GM23338 (cell line): Measurements from ENCODE around the gene DMBT1. TPM values are rescaled to one million over a fixed set of nuclear protein-coding genes. Genes with fewer than 3 reads are reported as not detected.

Experiments used
- ATAC-seq: fragments of 200-7000 bp; cut with Tn5 transposase; 3 replicates; pipeline ENCODE4 v1.9.1; 2020
- DNase-seq: peaks from one replicate; pipeline ENCODE4 v3.0.0-alpha.2; 2015; ENCODE audit warnings: low spot score
- H2AFZ ChIP-seq: fragments of 200-600 bp; sonication (generic); 2 replicates; pipeline ENCODE4 v1.8.0; 2016; ENCODE audit warnings: antibody characterized with exemption, mild to moderate bottlenecking, moderate library complexity
- H3F3A ChIP-seq: fragments of 200-600 bp; sonication (generic); replicated peaks from 2 replicates; pipeline ENCODE4 v1.8.0; 2017; ENCODE audit warnings: antibody characterized with exemption, mixed run types, low read depth
- H3K27ac ChIP-seq: fragments of 200-600 bp; sonication (generic); 2 replicates; pipeline ENCODE4 v1.6.1; 2016; ENCODE audit warnings: low read depth
- H3K27me3 ChIP-seq: fragments of 200-600 bp; sonication (generic); 2 replicates; pipeline ENCODE4 v1.8.0; 2016; ENCODE audit warnings: mild to moderate bottlenecking, mixed run types, moderate library complexity; ENCODE audit not compliant: insufficient read depth
- H3K36me3 ChIP-seq: fragments of 200-600 bp; sonication (generic); 2 replicates; pipeline ENCODE4 v1.8.0; 2016; ENCODE audit warnings: mild to moderate bottlenecking; ENCODE audit not compliant: insufficient read depth
- H3K4me1 ChIP-seq: fragments of 200-600 bp; sonication (generic); 2 replicates; pipeline ENCODE4 v1.8.0; 2016; ENCODE audit warnings: mild to moderate bottlenecking, moderate library complexity; ENCODE audit not compliant: insufficient read depth
- H3K4me2 ChIP-seq: fragments of 200-600 bp; sonication (generic); 2 replicates; pipeline ENCODE4 v1.7.1; 2017; ENCODE audit warnings: mixed run types
- H3K4me3 ChIP-seq: fragments of 200-600 bp; sonication (generic); 2 replicates; pipeline ENCODE4 v1.6.1; 2016; ENCODE audit warnings: mixed run types
- H3K79me2 ChIP-seq: fragments of 200-600 bp; sonication (generic); replicated peaks from 2 replicates; pipeline ENCODE4 v1.8.0; 2017; ENCODE audit warnings: mild to moderate bottlenecking; ENCODE audit not compliant: insufficient read depth
- H3K9me2 ChIP-seq: fragments of 200-600 bp; sonication (generic); 2 replicates; pipeline ENCODE4 v1.8.0; 2017; ENCODE audit not compliant: insufficient read depth
- H4K20me1 ChIP-seq: fragments of 200-600 bp; sonication (generic); replicated peaks from 2 replicates; pipeline ENCODE4 v1.8.0; 2017; ENCODE audit warnings: mild to moderate bottlenecking; ENCODE audit not compliant: insufficient read depth
- H3K27ac Mint-ChIP-seq: 2 replicates; pipeline ENCODE4 v1.8.0; 2020; ENCODE audit warnings: inconsistent platforms, mild to moderate bottlenecking, moderate library complexity, mixed read lengths
- H3K27me3 Mint-ChIP-seq: 3 replicates; pipeline ENCODE4 v1.8.0; 2022; ENCODE audit warnings: low read depth, mild to moderate bottlenecking, moderate library complexity, mixed read lengths, inconsistent platforms; ENCODE audit not compliant: insufficient read depth, poor library complexity
- H3K36me3 Mint-ChIP-seq: 3 replicates; pipeline ENCODE4 v1.8.0; 2021; ENCODE audit warnings: low read depth, mild to moderate bottlenecking, inconsistent platforms, moderate library complexity, mixed read lengths
- H3K4me1 Mint-ChIP-seq: 3 replicates; pipeline ENCODE4 v1.8.0; 2020; ENCODE audit warnings: mild to moderate bottlenecking, inconsistent platforms, mixed read lengths
- H3K4me3 Mint-ChIP-seq: 3 replicates; pipeline ENCODE4 v1.8.0; 2021; ENCODE audit warnings: moderate library complexity, mild to moderate bottlenecking, inconsistent platforms, mixed read lengths
- H3K9me3 Mint-ChIP-seq: 3 replicates; pipeline ENCODE4 v1.8.0; 2020; ENCODE audit warnings: moderate library complexity, mild to moderate bottlenecking, inconsistent platforms, mixed read lengths
- CREB1 ChIP-seq: fragments of 250-450 bp; sonication (Bioruptor Pico); IDR thresholded peaks from 2 replicates; pipeline ENCODE4 v1.5.0; 2020; ENCODE audit warnings: low read depth, mild to moderate bottlenecking, moderate library complexity
- CTCF ChIP-seq, 2 experiments: fragments of 200-600 bp in 1 of 2; sonication (generic) in 1 of 2; conservative IDR thresholded peaks; 2 replicates each; pipeline versions ENCODE4 v1.5.1 to v1.6.1; 2016 to 2017; ENCODE audit warnings: antibody characterized with exemption in 2 of 2, low read depth in 2 of 2, mild to moderate bottlenecking in 2 of 2, moderate library complexity in 1 of 2
- ETS1 ChIP-seq: IDR thresholded peaks from 2 replicates; pipeline ENCODE4 v1.6.1; 2016; ENCODE audit warnings: antibody characterized with exemption
- EZH2 ChIP-seq: fragments of 200-600 bp; sonication (generic); IDR thresholded peaks from one replicate; pipeline ENCODE4 v1.8.0; 2017; ENCODE audit warnings: antibody characterized with exemption, mild to moderate bottlenecking, low read depth; ENCODE audit not compliant: unreplicated experiment
- EZH2phosphoT487 ChIP-seq: fragments of 200-600 bp; sonication (generic); IDR thresholded peaks from one replicate; pipeline ENCODE4 v1.8.1; 2018; ENCODE audit warnings: antibody characterized with exemption; ENCODE audit not compliant: unreplicated experiment
- JUNB ChIP-seq: IDR thresholded peaks from one replicate; pipeline ENCODE4 v1.6.1; 2016; ENCODE audit warnings: antibody characterized with exemption; ENCODE audit not compliant: unreplicated experiment
- NANOG ChIP-seq: IDR thresholded peaks from 2 replicates; pipeline ENCODE4 v1.6.1; 2016; ENCODE audit warnings: antibody characterized with exemption, borderline replicate concordance
- POLR2AphosphoS5 ChIP-seq: IDR thresholded peaks from 2 replicates; pipeline ENCODE4 v1.6.1; 2016; ENCODE audit warnings: antibody characterized with exemption, low read depth
- REST ChIP-seq: IDR thresholded peaks from one replicate; pipeline ENCODE4 v1.6.1; 2018; ENCODE audit warnings: antibody characterized with exemption; ENCODE audit not compliant: unreplicated experiment
- STAT1 ChIP-seq: IDR thresholded peaks from one replicate; pipeline ENCODE4 v1.6.1; 2016; ENCODE audit warnings: antibody characterized with exemption; ENCODE audit not compliant: unreplicated experiment
- ZNF114 ChIP-seq: fragments of 250-450 bp; sonication (Bioruptor Pico); IDR thresholded peaks from 2 replicates; pipeline ENCODE4 v1.5.0; 2020; ENCODE audit warnings: mild to moderate bottlenecking, moderate library complexity
- ZNF331 ChIP-seq: fragments of 250-450 bp; sonication (Bioruptor Pico); IDR thresholded peaks from 2 replicates; pipeline ENCODE4 v1.5.0; 2020; ENCODE audit warnings: low read depth, mild to moderate bottlenecking, moderate library complexity
- ZNF462 ChIP-seq: fragments of 250-450 bp; sonication (Bioruptor Pico); IDR thresholded peaks from 2 replicates; pipeline ENCODE4 v1.5.0; 2020; ENCODE audit warnings: mild to moderate bottlenecking, moderate library complexity
- polyA plus RNA-seq: library from polyadenylated mRNA; unstranded; fragments of >200 nt; fragmentation: Nextera tagmentation; extraction: Ambion mirVana; gene quantifications from 2 replicates; pipeline ENCODE4 v1.2.1, GENCODE V29; 2016
- total RNA-seq: library from RNA; depleted of rRNA; stranded (reverse); fragments of >200 nt; shearing (Covaris generic); gene quantifications from 2 replicates; pipeline ENCODE4 v1.2.3, GENCODE V29; 2014

The DMBT1 gene
- total and polyA plus RNA-seq, 2 experiments from 2014 or later: 0.03 to 0.05 TPM

- H3K27me3 Mint-ChIP-seq: peaks cover 4% of the 10 kb centered on the region
- H2AFZ ChIP-seq: no peak overlapping the region
- no peak overlapping the region for H3K4me3 Mint-ChIP-seq
These were observed 16.8 kb downstream of the DMBT1 start for GRCh38 chr10:122577311-122577885.

More at GRCh38 chr10:122577311-122577885, 16.8 kb downstream of the DMBT1 start:
- Histone ChIP-seq H3K4me2 (no peak overlapping the region), H3K79me2 (no peaks in the 10 kb centered on the region), H3K9me2 (no peaks in the 10 kb centered on the region), H3K36me3 (no peaks in the 10 kb centered on the region), H3K4me1 (no peaks in the 10 kb centered on the region), H3K4me3 (no peak overlapping the region), H3K27ac (no peak overlapping the region), H4K20me1 (no peaks in the 10 kb centered on the region), H3K27me3 (no peaks in the 10 kb centered on the region), H3F3A (no peaks in the 10 kb centered on the region)
- ATAC-seq (no peak), DNase-seq (no peak)
- Mint-ChIP-seq H3K36me3 (no peaks in the 10 kb centered on the region), H3K9me3 (peaks cover 18% of the 10 kb centered on the region), H3K27ac (no peak overlapping the region), H3K4me1 (no peaks in the 10 kb centered on the region)
- TF ChIP-seq ETS1 (no peak), REST (no peak), JUNB (no peak), ZNF331 (no peak), EZH2 (no peak), EZH2phosphoT487 (no peak), ZNF462 (CRISPR knock-in tag) (no peak), NANOG (no peak), POLR2AphosphoS5 (no peak), CREB1 (no peak), CTCF (conservative IDR thresholded peaks at IDR 0.05; ENCODE audit: low read depth in 2 of 2) (no peak), ZNF114 (no peak), STAT1 (no peak)
